Endodermal cell (in vitro differentiated cells): Measurements from ENCODE around the gene B3GALNT2. TPM values are rescaled to one million over a fixed set of nuclear protein-coding genes. Genes with fewer than 3 reads are reported as not detected.

Experiments used
- DNase-seq: peaks from one replicate; pipeline ENCODE4 v3.0.0-alpha.2; 2017
- H3K27ac ChIP-seq: 2 replicates; pipeline ENCODE4 v1.5.1; 2013; ENCODE audit warnings: mild to moderate bottlenecking, low read depth, low read length, moderate library complexity
- H3K27me3 ChIP-seq: 2 replicates; pipeline ENCODE4 v1.6.1; 2013; ENCODE audit warnings: mild to moderate bottlenecking, low read length, moderate library complexity; ENCODE audit not compliant: insufficient read depth, control insufficient read depth, poor library complexity, severe bottlenecking
- H3K36me3 ChIP-seq: 2 replicates; pipeline ENCODE4 v1.7.0; 2013; ENCODE audit warnings: mild to moderate bottlenecking, low read length, moderate library complexity; ENCODE audit not compliant: control insufficient read depth, insufficient read depth
- H3K4me1 ChIP-seq: one replicate; pipeline ENCODE4 v1.7.0; 2013; ENCODE audit warnings: low read length; ENCODE audit not compliant: control insufficient read depth, insufficient read depth
- H3K4me3 ChIP-seq: 2 replicates; pipeline ENCODE4 v1.5.1; 2013; ENCODE audit warnings: mild to moderate bottlenecking, low read length, moderate library complexity
- H3K9ac ChIP-seq: 2 replicates; pipeline ENCODE4 v1.6.1; 2013; ENCODE audit warnings: mild to moderate bottlenecking, low read length, moderate library complexity; ENCODE audit not compliant: poor library complexity, severe bottlenecking; ENCODE audit errors: extremely low read depth
- H3K9me3 ChIP-seq: 2 replicates; pipeline ENCODE4 v1.6.1; 2013; ENCODE audit warnings: mild to moderate bottlenecking, low read length, moderate library complexity; ENCODE audit not compliant: control insufficient read depth
- H3K27ac Mint-ChIP-seq: 2 replicates; pipeline ENCODE4 v1.8.0; 2020; ENCODE audit warnings: mixed read lengths
- H3K27me3 Mint-ChIP-seq: 2 replicates; pipeline ENCODE4 v1.8.0; 2021; ENCODE audit warnings: mild to moderate bottlenecking, mixed read lengths; ENCODE audit not compliant: insufficient read depth
- H3K36me3 Mint-ChIP-seq: 2 replicates; pipeline ENCODE4 v1.8.0; 2020; ENCODE audit warnings: low read depth, mixed read lengths
- H3K4me1 Mint-ChIP-seq: 2 replicates; pipeline ENCODE4 v1.8.0; 2020; ENCODE audit warnings: mixed read lengths
- H3K4me3 Mint-ChIP-seq: 2 replicates; pipeline ENCODE4 v1.8.0; 2020; ENCODE audit warnings: mild to moderate bottlenecking, moderate library complexity, mixed read lengths
- H3K9me3 Mint-ChIP-seq: 2 replicates; pipeline ENCODE4 v1.8.0; 2020; ENCODE audit warnings: mild to moderate bottlenecking, mixed read lengths
- CTCF ChIP-seq: fragments of 200-600 bp; sonication (generic); conservative IDR thresholded peaks from 2 replicates; pipeline ENCODE4 v1.5.0; 2021; ENCODE audit warnings: antibody characterized with exemption, mild to moderate bottlenecking
- WGBS, 2 experiments: methylation state at CpG; one replicate each; pipeline versions ENCODE4 v1.1.5 to v1.1.7; 2013; ENCODE audit warnings: missing lambda C conversion rate in 2 of 2, mixed read lengths in 1 of 2; ENCODE audit not compliant: insufficient coverage in 1 of 2, insufficient read length in 1 of 2; 5-methylcytosine and 5-hydroxymethylcytosine counted together
- total RNA-seq, 2 donors: library from RNA; stranded (reverse); fragmentation: NEBNext Ultra II Directional in 1 of 2; extraction: Animal tissue kit (Norgen Biotek cat#: 25700) in 1 of 2; gene quantifications; 2 replicates in 1 of 2; 3 replicates in 1 of 2; pipeline ENCODE4 v1.2.1, GENCODE V29; 2021

B3GALNT2 gene
- total RNA-seq, 2 donors from 2014 or later: 33.0 to 34.3 TPM

DNA sequence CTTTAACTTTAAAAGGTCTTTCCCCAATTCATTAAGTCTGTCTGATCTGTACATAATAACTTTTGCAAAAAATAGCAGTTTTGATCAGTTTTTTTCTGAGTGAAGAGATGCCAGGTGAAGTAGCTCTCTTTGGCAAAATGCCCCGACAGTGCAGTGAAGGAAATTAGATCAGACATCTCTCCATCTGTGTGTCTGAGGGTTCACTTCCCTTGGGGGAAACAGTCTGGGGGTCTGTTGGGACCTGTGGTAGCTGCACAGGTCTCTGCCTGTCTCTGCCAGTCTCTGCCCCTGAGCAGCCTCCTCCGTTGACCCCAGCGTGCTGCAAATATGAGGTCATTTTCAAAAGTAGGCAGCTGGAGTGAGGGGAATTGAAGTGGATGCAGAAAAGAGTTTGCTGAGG is 82.5 kb downstream of the B3GALNT2 start:
- DNase-seq: no peak
- Mint-ChIP-seq H3K27ac (no peak overlapping the region), H3K9me3 (no peaks in the 10 kb centered on the region), H3K4me3 (no peak overlapping the region), H3K4me1 (peaks cover 18% of the 10 kb centered on the region), H3K36me3 (peaks cover 16% of the 10 kb centered on the region), H3K27me3 (no peaks in the 10 kb centered on the region)
- Histone ChIP-seq H3K27me3 (no peaks in the 10 kb centered on the region), H3K4me1 (no peaks in the 10 kb centered on the region), H3K36me3 (peaks cover 7% of the 10 kb centered on the region), H3K4me3 (no peak overlapping the region), H3K9ac (no peak overlapping the region), H3K27ac (no peak overlapping the region), H3K9me3 (no peaks in the 10 kb centered on the region)
- 95 to 100% methylated on average over 3 of the region's 3 CpGs for WGBS, 2 experiments
- no peak for TF ChIP-seq CTCF

GRCh38 chr1:235417086-235417697 is 87.1 kb downstream of the B3GALNT2 start:
- no peaks in the 10 kb centered on the region for H3K27me3 ChIP-seq

GRCh38 chr1:235416662-235417049 is 87.6 kb downstream of the B3GALNT2 start:
- no peak for DNase-seq
- Mint-ChIP-seq H3K27ac (no peak overlapping the region), H3K9me3 (peaks cover 5% of the 10 kb centered on the region), H3K36me3 (peaks cover 32% of the 10 kb centered on the region), H3K4me1 (no peaks in the 10 kb centered on the region), H3K27me3 (no peaks in the 10 kb centered on the region), H3K4me3 (no peak overlapping the region)
- no peak overlapping the region for H3K27ac ChIP-seq
- no peaks in the 10 kb centered on the region for H3K4me1 ChIP-seq
- no peak for TF ChIP-seq CTCF
- H3K9me3 ChIP-seq: no peaks in the 10 kb centered on the region
- peaks cover 19% of the 10 kb centered on the region for H3K36me3 ChIP-seq
- WGBS, 2 experiments: 100% methylated on average over 1 of the region's 1 CpG; no CpG with 5 or more reads in 1 of the 2 experiments
- no peak overlapping the region for H3K4me3 ChIP-seq
- no peak overlapping the region for H3K9ac ChIP-seq
- H3K27me3 ChIP-seq: no peaks in the 10 kb centered on the region

More at GRCh38 chr1:235417086-235417697, 87.1 kb downstream of the B3GALNT2 start:
- Histone ChIP-seq H3K4me3 (no peak overlapping the region), H3K36me3 (peaks cover 19% of the 10 kb centered on the region), H3K27ac (no peak overlapping the region), H3K9me3 (no peaks in the 10 kb centered on the region), H3K9ac (no peak overlapping the region), H3K4me1 (no peaks in the 10 kb centered on the region)
- TF ChIP-seq CTCF: peak; percentile 89
- DNase-seq: peak; percentile 91
- Mint-ChIP-seq H3K9me3 (peaks cover 3% of the 10 kb centered on the region), H3K4me1 (no peaks in the 10 kb centered on the region), H3K27ac (peak overlapping the region; percentile 52), H3K4me3 (no peak overlapping the region), H3K36me3 (peaks cover 32% of the 10 kb centered on the region), H3K27me3 (no peaks in the 10 kb centered on the region)
- 0 to 43% methylated on average over 3 to 6 of the region's 8 CpGs for WGBS, 2 experiments
